ENCODE data around the gene SUCLG2. TPM values are rescaled to one million over a fixed set of nuclear protein-coding genes. Genes with fewer than 3 reads are reported as not detected.

The SUCLG2 gene
- total and polyA plus RNA-seq, 2 of the 4 experiments (the other 2 are of a cell fraction), result 26.8 to 34.6 TPM

DNA sequence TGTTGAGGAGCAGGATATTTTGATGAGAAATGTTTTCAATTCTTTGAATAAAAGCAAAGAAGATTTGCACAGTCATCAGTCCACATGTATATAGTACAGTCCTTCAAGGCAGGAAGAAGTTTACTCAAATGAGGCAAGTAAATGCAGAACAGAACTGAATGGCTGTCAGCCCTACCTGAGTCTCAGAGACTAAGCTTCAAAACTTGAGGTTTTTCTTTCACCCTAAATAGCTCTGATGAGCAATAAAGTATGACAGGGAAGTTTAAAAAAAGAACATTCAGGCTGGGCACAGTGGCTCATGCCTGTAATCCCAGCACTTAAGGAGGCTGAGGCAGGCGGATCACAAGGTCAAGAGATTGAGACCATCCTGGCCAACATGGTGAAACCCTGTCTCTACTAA, 232.5 kb downstream of the SUCLG2 start:
- Histone ChIP-seq H2BK20ac (ENCODE audit: low read depth, low read length) (no peak overlapping the region), H3K4me3 (ENCODE audit: insufficient read depth, low read depth, low read length) (no peak overlapping the region), H4K91ac (ENCODE audit: insufficient read depth, low read depth, low read length) (no peak overlapping the region), H3K56ac (ENCODE audit: extremely low read depth, insufficient read depth, low read length) (no peak overlapping the region), H3K23ac (ENCODE audit: low read depth, low read length) (no peak overlapping the region), H4K20me1 (ENCODE audit: insufficient read depth, low read length) (no peaks in the 10 kb centered on the region), H2AK9ac (replicated peaks; ENCODE audit: low read depth, low read length, poor library complexity) (no peak overlapping the region), H3K27me3 (ENCODE audit: control insufficient read depth, insufficient read depth, low read length) (no peaks in the 10 kb centered on the region), H3K4me2 (ENCODE audit: low read depth, low read length) (no peak overlapping the region), H2BK5ac (ENCODE audit: low read depth, low read length, poor library complexity, severe bottlenecking) (no peak overlapping the region), H3K9me1 (ENCODE audit: insufficient read depth, low read length) (no peaks in the 10 kb centered on the region), H2AFZ (replicated peaks; ENCODE audit: low read length, poor library complexity) (no peak overlapping the region), H3K4me1 (ENCODE audit: control insufficient read depth, insufficient read depth, low read length) (no peaks in the 10 kb centered on the region), H3K9ac (ENCODE audit: low read depth, low read length) (no peak overlapping the region), H2BK120ac (ENCODE audit: low read depth, low read length) (no peak overlapping the region), H3K18ac (ENCODE audit: low read depth, low read length) (no peak overlapping the region), H3K9me3 (ENCODE audit: control insufficient read depth, insufficient read depth, low read length) (no peaks in the 10 kb centered on the region), H3K4ac (ENCODE audit: low read depth, low read length) (no peak overlapping the region), H3K36me3 (ENCODE audit: control insufficient read depth, insufficient read depth, low read length) (no peaks in the 10 kb centered on the region), H3K14ac (replicated peaks; ENCODE audit: low read depth, low read length) (no peak overlapping the region), H4K5ac (ENCODE audit: low read depth, low read length) (no peak overlapping the region), H4K8ac (ENCODE audit: low read depth in 2 of 2, low read length in 2 of 2) (no peak overlapping the region), H3K27ac (ENCODE audit: insufficient read depth, low read length) (no peak overlapping the region), H2BK15ac (ENCODE audit: low read depth, low read length) (no peak overlapping the region), H3K79me1 (ENCODE audit: low read depth in 1 of 2, low read length in 2 of 2) (no peaks in the 10 kb centered on the region; a peak in 1 of 4 replicates), H2AK5ac (ENCODE audit: low read depth, low read length) (no peak overlapping the region)
- DNase-seq (no peak), ATAC-seq (ENCODE audit: low read depth) (no peak)
- no CpG with 5 or more reads among the region's 1 CpG for WGBS, 2 experiments (ENCODE audit: extremely low coverage in 2 of 2, insufficient read length in 1 of 2)
- ChIA-PET CTCF (no interaction called here), POLR2A (ENCODE audit: unreplicated experiment) (no interaction called here)
- intact Hi-C loops (cut with micrococcal nuclease) (no loop called here), in situ Hi-C loops (cut with MboI; ENCODE audit: low sequenced_read_pairs) (no loop called here), dilution Hi-C loops (cut with HindIII; ENCODE audit: low sequenced_read_pairs, unreplicated experiment) (no loop called here)
- TF ChIP-seq USF2 (IDR thresholded peaks at IDR 0.05; ENCODE audit: low read depth, low read length) (no peak), MAFK (IDR thresholded peaks at IDR 0.05; ENCODE audit: low read depth, low read length) (no peak), RFX5 (IDR thresholded peaks at IDR 0.05; ENCODE audit: low read depth, low read length) (no peak)
- BruUV-seq (replicated peaks), result no TSS peak

All from IMR-90 (cell line).